ENCODE data around the gene ZC3H12D. TPM values are rescaled to one million over a fixed set of nuclear protein-coding genes. Genes with fewer than 3 reads are reported as not detected.

Gene ZC3H12D
- total RNA-seq, 1 donor from 2014 or later = 0.36 TPM

- ATAC-seq = no peak
Observed at GRCh38 chr6:149440735-149441671, 43.8 kb downstream of the ZC3H12D start.

GRCh38 chr6:149439626-149440025 lies 45.2 kb downstream of the ZC3H12D start:
- ATAC-seq = no peak

- ATAC-seq = no peak
Observed at GRCh38 chr6:149438855-149439254, 46.0 kb downstream of the ZC3H12D start.

- ATAC-seq = no peak
Observed at GRCh38 chr6:149437212-149437611, 47.6 kb downstream of the ZC3H12D start.

GRCh38 chr6:149436647-149437046 lies 48.2 kb downstream of the ZC3H12D start:
- no peak for ATAC-seq

- ATAC-seq = no peak
Observed at GRCh38 chr6:149435919-149436586, 48.8 kb downstream of the ZC3H12D start.

GRCh38 chr6:149433881-149434280 lies 50.9 kb downstream of the ZC3H12D start:
- ATAC-seq = no peak

- ATAC-seq = no peak
Observed at GRCh38 chr6:149433405-149433804, 51.4 kb downstream of the ZC3H12D start.

GRCh38 chr6:149431905-149432775 lies 52.7 kb downstream of the ZC3H12D start:
- peak; percentile 83 for ATAC-seq

- ATAC-seq = no peak
Observed at GRCh38 chr6:149429427-149430360, 55.1 kb downstream of the ZC3H12D start.

GRCh38 chr6:149428606-149429005 lies 56.2 kb downstream of the ZC3H12D start:
- ATAC-seq = no peak

GRCh38 chr6:149425754-149426153 lies 59.1 kb downstream of the ZC3H12D start:
- ATAC-seq = no peak

- ATAC-seq = no peak
Observed at GRCh38 chr6:149425224-149425623, 59.6 kb downstream of the ZC3H12D start.

GRCh38 chr6:149423964-149424440 lies 60.8 kb downstream of the ZC3H12D start:
- no peak for ATAC-seq

- ATAC-seq = no peak
Observed at GRCh38 chr6:149422581-149422980, 62.2 kb downstream of the ZC3H12D start.

- no peak for ATAC-seq
Observed at GRCh38 chr6:149421132-149421531, 63.7 kb downstream of the ZC3H12D start.

- no peak for ATAC-seq
Observed at GRCh38 chr6:149419696-149420404, 65.0 kb downstream of the ZC3H12D start.

- ATAC-seq = no peak
Observed at GRCh38 chr6:149414821-149415220, 70.0 kb downstream of the ZC3H12D start.

- ATAC-seq = no peak
Observed at GRCh38 chr6:149414009-149414408, 70.8 kb downstream of the ZC3H12D start.

GRCh38 chr6:149410557-149410956 lies 74.3 kb downstream of the ZC3H12D start:
- ATAC-seq = no peak

- ATAC-seq = no peak
Observed at GRCh38 chr6:149409617-149410016, 75.2 kb downstream of the ZC3H12D start.

Data from esophagus mucosa (tissue), 1 donor.